Keratinocyte (primary cell): ENCODE data around the gene ATXN7L1. TPM values are rescaled to one million over a fixed set of nuclear protein-coding genes. Genes with fewer than 3 reads are reported as not detected.

Experiments used
- DNase-seq: peaks from one replicate; pipeline ENCODE4 v3.0.0-alpha.2; 2011; ENCODE audit warnings: low read depth, missing footprints, low spot score
- FAIRE-seq: peaks from 2 replicates; lab custom pipeline; 2011; peaks lifted over from hg19 to GRCh38; lab: Jason Lieb, UNC
- H2AFZ ChIP-seq: 2 replicates; pipeline ENCODE4 v1.6.0; 2012; ENCODE audit warnings: low read length, control low read depth, inconsistent platforms; ENCODE audit not compliant: control insufficient read depth
- H3K27ac ChIP-seq: 2 replicates; pipeline ENCODE4 v1.5.1; 2011; ENCODE audit warnings: low read length; ENCODE audit not compliant: control insufficient read depth, insufficient read depth
- H3K27me3 ChIP-seq: 3 replicates; pipeline ENCODE4 v1.6.0; 2011; ENCODE audit warnings: low read length; ENCODE audit not compliant: control insufficient read depth, insufficient read depth; ENCODE audit errors: extremely low read depth
- H3K36me3 ChIP-seq, 2 experiments: 2 replicates in 1 of 2; 3 replicates in 1 of 2; pipeline ENCODE4 v1.5.1; 2011; ENCODE audit warnings: low read length in 2 of 2, mild to moderate bottlenecking in 1 of 2; ENCODE audit not compliant: control insufficient read depth in 2 of 2, insufficient read depth in 2 of 2; ENCODE audit errors: extremely low read depth in 1 of 2
- H3K4me1 ChIP-seq: 3 replicates; pipeline ENCODE4 v1.5.1; 2011; ENCODE audit warnings: low read length; ENCODE audit not compliant: control insufficient read depth, insufficient read depth; ENCODE audit errors: extremely low read depth
- H3K4me2 ChIP-seq: 3 replicates; pipeline ENCODE4 v1.6.0; 2011; ENCODE audit warnings: low read depth, low read length; ENCODE audit not compliant: control insufficient read depth, insufficient read depth; ENCODE audit errors: extremely low read depth
- H3K4me3 ChIP-seq, 3 experiments: fragments of 200-600 bp in 1 of 3; sonication (generic) in 1 of 3; 2 replicates in 2 of 3; 3 replicates in 1 of 3; pipeline ENCODE4 v1.5.1; 2011 to 2016; ENCODE audit warnings: low read length in 3 of 3, mild to moderate bottlenecking in 3 of 3, control low read depth in 2 of 3, inconsistent platforms in 1 of 3, low read depth in 1 of 3, mixed read lengths in 1 of 3, mixed run types in 1 of 3, moderate library complexity in 1 of 3; ENCODE audit not compliant: control insufficient read depth in 2 of 3, insufficient read depth in 2 of 3; ENCODE audit errors: extremely low read depth in 1 of 3
- H3K79me2 ChIP-seq: 2 replicates; pipeline ENCODE4 v1.6.0; 2012; ENCODE audit warnings: low read length; ENCODE audit not compliant: control insufficient read depth, insufficient read depth
- H3K9ac ChIP-seq: 3 replicates; pipeline ENCODE4 v1.6.0; 2011; ENCODE audit warnings: low read length; ENCODE audit not compliant: control insufficient read depth, insufficient read depth; ENCODE audit errors: extremely low read depth
- H3K9me1 ChIP-seq: 3 replicates; pipeline ENCODE4 v1.6.0; 2011; ENCODE audit warnings: low read length; ENCODE audit not compliant: control insufficient read depth, insufficient read depth; ENCODE audit errors: extremely low read depth
- H3K9me3 ChIP-seq: 2 replicates; pipeline ENCODE4 v1.5.1; 2012; ENCODE audit warnings: low read depth, low read length; ENCODE audit not compliant: control insufficient read depth
- H4K20me1 ChIP-seq: 3 replicates; pipeline ENCODE4 v1.6.0; 2011; ENCODE audit warnings: low read length; ENCODE audit not compliant: control insufficient read depth, insufficient read depth; ENCODE audit errors: extremely low read depth
- EZH2 ChIP-seq: IDR thresholded peaks from one replicate; pipeline ENCODE4 v1.6.1; 2012; ENCODE audit warnings: inconsistent platforms, mild to moderate bottlenecking, low read length, moderate library complexity
- dilution Hi-C: fragments of 300-500 bp; cut with MboI; formaldehyde crosslinking; loops from one replicate; pipeline ENCODE4 v1.7.0; 2020; ENCODE audit warnings: low sequenced_read_pairs; ENCODE audit not compliant: extremely low pct_ligation_motif_present
- polyA plus RNA-seq, 5 experiments: library from polyadenylated mRNA; depleted of rRNA in 3 of 5; stranded (reverse) in 3 of 5; stranded (forward) in 1 of 5; unstranded in 1 of 5; fragments of >200 nt; gene quantifications; 1 replicate in 1 of 5; 2 replicates in 3 of 5; 3 replicates in 1 of 5; pipeline versions ENCODE4 v1.2.1 to v1.2.3, GENCODE V29; 2011 to 2012; ENCODE audit warnings: missing spikeins in 2 of 5, low read depth in 1 of 5, low replicate concordance in 1 of 5
- TF ChIP-seq, protein P1 (sequence below), 3 experiments: IDR thresholded peaks in 1 of 3; conservative IDR thresholded peaks in 1 of 3; optimal IDR thresholded peaks in 1 of 3; 2 replicates in 2 of 3; 3 replicates in 1 of 3; pipeline versions ENCODE3 to v1.5.1; 2011; ENCODE audit warnings: low read length in 3 of 3, mild to moderate bottlenecking in 3 of 3, moderate library complexity in 2 of 3, control low read depth in 1 of 3, inconsistent platforms in 1 of 3; ENCODE audit not compliant: insufficient read depth in 2 of 3; ENCODE audit errors: extremely low read depth in 1 of 3

Gene ATXN7L1
- polyA plus RNA-seq, 1 donor (not counting 4 experiments of a cell fraction or from before 2014, with no cell fraction given): 4.8 TPM

DNA sequence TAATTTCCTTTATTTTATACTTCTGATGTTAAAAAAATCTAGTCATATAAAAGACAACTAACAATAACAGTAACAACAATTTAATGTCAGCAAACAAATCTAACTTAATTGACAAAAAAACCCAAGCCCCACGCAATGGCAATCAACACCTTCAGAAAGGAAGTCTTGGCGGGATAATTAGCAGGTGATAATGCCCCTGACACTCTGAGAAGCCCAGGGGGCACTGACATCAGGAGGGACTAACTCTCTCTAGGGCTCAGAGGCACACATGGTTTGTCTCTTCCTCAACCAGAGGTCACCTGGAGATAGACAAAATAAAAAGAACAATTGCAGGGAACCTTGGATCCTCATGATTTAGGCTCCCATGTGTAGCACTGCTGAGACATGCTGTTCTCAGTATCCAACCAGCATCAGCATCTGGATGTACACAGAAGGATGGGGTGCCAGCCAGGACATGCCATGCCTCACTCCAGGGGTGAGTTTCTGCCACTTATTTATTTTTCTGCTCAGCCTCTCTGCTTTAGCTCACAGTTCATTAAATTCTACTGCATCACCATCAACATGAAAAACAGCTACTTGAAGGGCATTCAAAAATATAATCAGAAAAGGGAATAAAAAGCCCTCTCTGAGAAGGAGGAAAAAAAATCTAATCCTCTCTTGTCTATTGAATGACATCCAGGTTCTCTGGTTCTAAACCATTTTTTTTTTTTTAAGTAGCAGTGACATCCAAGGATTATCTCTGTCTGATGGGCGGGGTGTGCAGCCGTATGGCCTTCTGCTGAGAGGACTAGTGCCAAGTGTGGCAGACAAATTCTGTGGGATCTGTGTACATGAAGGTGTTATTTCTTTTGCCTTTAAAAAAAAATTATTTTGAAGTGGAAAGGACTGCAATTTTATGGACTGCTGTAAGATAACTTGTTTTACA is 96.3 kb downstream of the ATXN7L1 start:
- no peak for TF ChIP-seq EZH2
- TF ChIP-seq, protein P1, sequence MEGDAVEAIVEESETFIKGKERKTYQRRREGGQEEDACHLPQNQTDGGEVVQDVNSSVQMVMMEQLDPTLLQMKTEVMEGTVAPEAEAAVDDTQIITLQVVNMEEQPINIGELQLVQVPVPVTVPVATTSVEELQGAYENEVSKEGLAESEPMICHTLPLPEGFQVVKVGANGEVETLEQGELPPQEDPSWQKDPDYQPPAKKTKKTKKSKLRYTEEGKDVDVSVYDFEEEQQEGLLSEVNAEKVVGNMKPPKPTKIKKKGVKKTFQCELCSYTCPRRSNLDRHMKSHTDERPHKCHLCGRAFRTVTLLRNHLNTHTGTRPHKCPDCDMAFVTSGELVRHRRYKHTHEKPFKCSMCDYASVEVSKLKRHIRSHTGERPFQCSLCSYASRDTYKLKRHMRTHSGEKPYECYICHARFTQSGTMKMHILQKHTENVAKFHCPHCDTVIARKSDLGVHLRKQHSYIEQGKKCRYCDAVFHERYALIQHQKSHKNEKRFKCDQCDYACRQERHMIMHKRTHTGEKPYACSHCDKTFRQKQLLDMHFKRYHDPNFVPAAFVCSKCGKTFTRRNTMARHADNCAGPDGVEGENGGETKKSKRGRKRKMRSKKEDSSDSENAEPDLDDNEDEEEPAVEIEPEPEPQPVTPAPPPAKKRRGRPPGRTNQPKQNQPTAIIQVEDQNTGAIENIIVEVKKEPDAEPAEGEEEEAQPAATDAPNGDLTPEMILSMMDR (optimal IDR thresholded peaks at IDR 0.05 in 1 of 3, IDR thresholded peaks at IDR 0.05 in 1 of 3, conservative IDR thresholded peaks at IDR 0.05 in 1 of 3; ENCODE audit: extremely low read depth in 1 of 3, insufficient read depth in 2 of 3, low read length in 3 of 3): no peak
- Histone ChIP-seq H3K4me1 (peaks cover 6% of the 10 kb centered on the region), H3K79me2 (no peaks in the 10 kb centered on the region), H2AFZ (no peak overlapping the region), H3K9me1 (no peaks in the 10 kb centered on the region), H3K9me3 (no peaks in the 10 kb centered on the region), H3K27ac (no peak overlapping the region), H3K4me3 (no peak overlapping the region), H3K4me2 (no peak overlapping the region), H3K9ac (no peak overlapping the region), H3K27me3 (no peaks in the 10 kb centered on the region), H3K36me3 (peaks cover 0 to 3% of the 10 kb centered on the region in 2 experiments), H4K20me1 (no peaks in the 10 kb centered on the region)
- dilution Hi-C loops: no loop called here
- DNase-seq (no peak), FAIRE-seq (no peak)

DNA sequence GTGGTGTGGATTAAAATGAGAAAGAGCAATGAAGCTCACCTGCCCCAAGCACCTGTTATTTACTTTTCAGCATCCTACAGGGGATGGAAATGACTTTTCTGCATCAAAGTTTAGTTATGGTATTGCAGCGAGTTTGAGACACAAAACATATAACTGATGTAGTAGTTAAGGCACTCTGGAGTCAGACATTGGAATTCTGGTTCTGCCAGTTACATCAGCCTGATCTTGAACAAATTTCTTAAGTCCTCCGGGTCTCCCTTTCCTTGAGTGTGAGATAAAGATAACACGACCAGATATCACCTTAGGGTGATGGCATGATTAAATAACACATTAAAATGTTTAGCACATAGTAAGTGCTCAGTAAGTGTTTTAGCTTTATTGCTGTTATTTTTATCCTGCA is 97.4 kb downstream of the ATXN7L1 start:
- Histone ChIP-seq H3K4me2 (no peak overlapping the region), H3K4me1 (peaks cover 6% of the 10 kb centered on the region), H3K9ac (no peak overlapping the region), H3K9me3 (no peaks in the 10 kb centered on the region), H3K27me3 (no peaks in the 10 kb centered on the region), H3K36me3 (no peaks in the 10 kb centered on the region), H3K27ac (no peak overlapping the region), H3K79me2 (no peaks in the 10 kb centered on the region), H2AFZ (no peak overlapping the region), H3K9me1 (no peaks in the 10 kb centered on the region), H3K4me3 (no peak overlapping the region), H4K20me1 (no peaks in the 10 kb centered on the region)
- dilution Hi-C loops: no loop called here
- no peak for DNase-seq
- TF ChIP-seq, protein P1 (optimal IDR thresholded peaks at IDR 0.05 in 1 of 3, IDR thresholded peaks at IDR 0.05 in 1 of 3, conservative IDR thresholded peaks at IDR 0.05 in 1 of 3; ENCODE audit: extremely low read depth in 1 of 3, insufficient read depth in 2 of 3, low read length in 3 of 3): no peak
- no peak for TF ChIP-seq EZH2
- no peak for FAIRE-seq
